NCI-H1092 (cell line): Measurements from ENCODE around the gene GAS2.
"Not testable (repeated sequence)": the region's sequence is repeated elsewhere in the genome, so short reads cannot be mapped to it uniquely, and the experiment has no call there.

Experiments used
- DNase-seq: peaks from one replicate; lab custom pipeline; 2025; lab: John Stamatoyannopoulos, UW

Gene GAS2

GRCh38 chr11:22666325-22666687, at the start of gene GAS2:
Gene GAS2 (plus strand): TSS chr11:22666611. CDS start chr11:22674870, 8,259 bp downstream.
- DNase-seq: peak; percentile 25

- no peak for DNase-seq
Observed at GRCh38 chr11:22617868-22618267, 48.5 kb upstream of the GAS2 start.

GRCh38 chr11:22624742-22625447, 41.5 kb upstream of the GAS2 start:
- peak; percentile 59 for DNase-seq

- DNase-seq: peak; percentile 94
Observed at GRCh38 chr11:22625448-22626287, 40.7 kb upstream of the GAS2 start, which contains the start of gene FANCF. Gene FANCF (minus strand): TSS chr11:22625823. CDS start chr11:22625810, 13 bp downstream.

GRCh38 chr11:22626573-22627239, 39.7 kb upstream of the GAS2 start:
- DNase-seq: no peak

GRCh38 chr11:22627421-22627820, 39.0 kb upstream of the GAS2 start:
- DNase-seq: no peak

GRCh38 chr11:22633354-22633902, 33.0 kb upstream of the GAS2 start:
- DNase-seq: no peak

GRCh38 chr11:22634897-22635629, 31.3 kb upstream of the GAS2 start:
- no peak for DNase-seq

- DNase-seq: no peak
Observed at GRCh38 chr11:22635689-22636088, 30.7 kb upstream of the GAS2 start.

GRCh38 chr11:22640862-22641261, 25.5 kb upstream of the GAS2 start:
- DNase-seq: no peak

- no peak for DNase-seq
Observed at GRCh38 chr11:22641559-22641958, 24.9 kb upstream of the GAS2 start.

- not testable (repeated sequence) for DNase-seq
Observed at GRCh38 chr11:22652346-22652745, 14.1 kb upstream of the GAS2 start.

GRCh38 chr11:22656130-22656529, 10.3 kb upstream of the GAS2 start:
- no peak for DNase-seq

GRCh38 chr11:22657101-22657694, 9.2 kb upstream of the GAS2 start:
- no peak for DNase-seq

GRCh38 chr11:22659783-22660182, 6.6 kb upstream of the GAS2 start:
- no peak for DNase-seq

GRCh38 chr11:22666688-22667439, 453 bp downstream of the GAS2 start:
- peak; percentile 23 for DNase-seq

- DNase-seq: no peak
Observed at GRCh38 chr11:22668005-22668796, 1.8 kb downstream of the GAS2 start.

- no peak for DNase-seq
Observed at GRCh38 chr11:22669368-22669767, 3.0 kb downstream of the GAS2 start.

GRCh38 chr11:22670830-22671229, 4.4 kb downstream of the GAS2 start:
- no peak for DNase-seq

GRCh38 chr11:22671751-22672150, 5.3 kb downstream of the GAS2 start:
- no peak for DNase-seq
